HUES48 (cell line): Measurements from ENCODE around the gene TTYH2.
A peak's percentile ranks its signal among the peaks of the same experiment; 100 is the strongest.

Experiments used
- H3K27ac ChIP-seq: one replicate; pipeline ENCODE4 v1.7.0; 2013; ENCODE audit warnings: low read depth, low read length, inconsistent platforms
- H3K27me3 ChIP-seq: 2 replicates; pipeline ENCODE4 v1.6.1; 2013; ENCODE audit warnings: mild to moderate bottlenecking, low read length; ENCODE audit not compliant: control insufficient read depth, insufficient read depth
- H3K36me3 ChIP-seq: 2 replicates; pipeline ENCODE4 v1.6.1; 2013; ENCODE audit warnings: low read length; ENCODE audit not compliant: control insufficient read depth, insufficient read depth
- H3K4me1 ChIP-seq: 2 replicates; pipeline ENCODE4 v1.6.1; 2013; ENCODE audit warnings: mild to moderate bottlenecking, low read length; ENCODE audit not compliant: control insufficient read depth, insufficient read depth
- H3K4me3 ChIP-seq: 2 replicates; pipeline ENCODE4 v1.5.1; 2013; ENCODE audit warnings: mild to moderate bottlenecking, low read depth, low read length
- H3K9ac ChIP-seq: 2 replicates; pipeline ENCODE4 v1.6.1; 2013; ENCODE audit warnings: mild to moderate bottlenecking, low read depth, low read length, moderate library complexity
- H3K9me3 ChIP-seq: 2 replicates; pipeline ENCODE4 v1.6.1; 2013; ENCODE audit warnings: low read length; ENCODE audit not compliant: control insufficient read depth, insufficient read depth

TTYH2 gene

DNA sequence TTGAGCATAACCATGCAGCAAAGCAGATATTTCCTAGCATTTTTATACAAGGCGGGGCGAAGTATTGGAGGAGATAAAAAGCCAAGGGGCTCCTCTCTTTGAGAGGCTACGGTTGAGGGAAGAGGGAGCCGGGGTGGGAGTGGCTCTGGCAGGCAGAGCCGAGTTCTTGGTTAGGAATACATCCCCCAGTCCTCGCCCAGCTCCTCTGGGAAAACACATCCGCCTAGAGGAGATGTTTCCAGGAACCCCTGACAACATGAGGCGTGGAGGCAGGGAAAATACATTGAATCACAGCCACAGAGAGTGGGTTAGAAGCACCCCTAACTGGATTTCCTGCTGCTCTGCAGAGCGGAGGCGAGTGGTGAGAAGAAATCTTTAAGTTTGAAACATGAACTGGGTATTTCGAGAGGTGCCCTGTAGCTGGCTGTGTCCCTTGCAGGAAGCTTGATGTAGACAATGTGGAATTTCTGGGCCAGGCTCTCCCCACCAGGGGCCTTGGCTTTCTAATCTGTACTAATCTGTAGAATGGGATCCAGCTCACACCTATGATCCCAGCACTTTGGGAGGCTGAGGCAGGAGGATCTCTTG, 27.3 kb downstream of the TTYH2 start:
- H3K4me3 ChIP-seq: no peak overlapping the region
- peaks cover 17% of the 10 kb centered on the region for H3K4me1 ChIP-seq
- no peaks in the 10 kb centered on the region for H3K9me3 ChIP-seq
- no peaks in the 10 kb centered on the region for H3K36me3 ChIP-seq
- peaks cover 5% of the 10 kb centered on the region; the same call in 1 of the 2 replicates for H3K27me3 ChIP-seq
- no peak overlapping the region for H3K27ac ChIP-seq
- no peak overlapping the region for H3K9ac ChIP-seq

DNA sequence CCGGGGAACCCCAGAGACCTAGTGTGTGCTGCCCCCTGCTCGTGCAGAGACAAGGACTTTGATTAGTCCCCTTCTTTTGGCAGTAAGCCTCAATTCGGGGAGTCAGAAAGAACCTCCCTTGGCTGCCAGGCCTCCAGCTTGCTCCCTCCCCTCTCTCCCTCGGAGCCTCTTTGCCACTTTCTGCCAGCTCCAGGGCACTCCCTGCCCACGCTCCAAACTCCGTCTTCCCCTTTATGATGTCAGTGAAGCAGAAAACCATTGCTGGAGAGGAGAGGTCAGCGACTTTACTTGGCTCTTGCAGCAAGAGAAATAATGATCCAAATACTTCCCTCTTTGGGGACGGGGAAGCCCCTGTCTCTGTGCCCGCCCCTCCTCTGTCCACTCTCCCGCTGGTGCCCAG, 28.1 kb downstream of the TTYH2 start:
- H3K27ac ChIP-seq: no peak overlapping the region
- peaks cover 19% of the 10 kb centered on the region for H3K4me1 ChIP-seq
- H3K4me3 ChIP-seq: no peak overlapping the region

DNA sequence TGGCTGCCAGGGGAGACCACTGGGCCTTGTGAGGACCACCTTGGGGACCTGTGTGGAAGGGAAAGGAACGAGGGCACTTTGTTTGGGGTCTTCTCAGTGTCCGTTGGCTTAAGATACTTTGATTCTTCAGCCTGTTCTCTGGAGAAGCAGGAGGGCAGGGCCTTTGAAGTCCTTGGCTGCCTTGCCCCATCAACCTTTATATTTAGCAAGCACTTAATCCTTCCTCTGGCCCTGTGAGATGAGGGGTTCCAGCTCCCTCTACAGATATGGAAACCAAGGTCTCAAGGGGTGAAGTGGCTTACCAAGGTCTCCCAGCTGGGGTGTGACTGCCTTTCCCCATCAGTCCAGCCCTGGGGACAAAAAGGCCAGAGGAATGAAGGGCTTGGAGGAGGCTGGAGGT, 28.5 kb downstream of the TTYH2 start:
- H3K27ac ChIP-seq: no peak overlapping the region
- H3K9me3 ChIP-seq: no peaks in the 10 kb centered on the region
- H3K27me3 ChIP-seq: peaks cover 5% of the 10 kb centered on the region; the same call in 1 of the 2 replicates
- H3K4me3 ChIP-seq: no peak overlapping the region
- no peak overlapping the region for H3K9ac ChIP-seq
- no peaks in the 10 kb centered on the region for H3K36me3 ChIP-seq
- H3K4me1 ChIP-seq: peaks cover 19% of the 10 kb centered on the region

More for the DNA sequence above, 28.1 kb downstream of the TTYH2 start:
- peaks cover 5% of the 10 kb centered on the region; the same call in 1 of the 2 replicates for H3K27me3 ChIP-seq
- H3K9me3 ChIP-seq: no peaks in the 10 kb centered on the region
- no peaks in the 10 kb centered on the region for H3K36me3 ChIP-seq
- H3K9ac ChIP-seq: no peak overlapping the region

DNA sequence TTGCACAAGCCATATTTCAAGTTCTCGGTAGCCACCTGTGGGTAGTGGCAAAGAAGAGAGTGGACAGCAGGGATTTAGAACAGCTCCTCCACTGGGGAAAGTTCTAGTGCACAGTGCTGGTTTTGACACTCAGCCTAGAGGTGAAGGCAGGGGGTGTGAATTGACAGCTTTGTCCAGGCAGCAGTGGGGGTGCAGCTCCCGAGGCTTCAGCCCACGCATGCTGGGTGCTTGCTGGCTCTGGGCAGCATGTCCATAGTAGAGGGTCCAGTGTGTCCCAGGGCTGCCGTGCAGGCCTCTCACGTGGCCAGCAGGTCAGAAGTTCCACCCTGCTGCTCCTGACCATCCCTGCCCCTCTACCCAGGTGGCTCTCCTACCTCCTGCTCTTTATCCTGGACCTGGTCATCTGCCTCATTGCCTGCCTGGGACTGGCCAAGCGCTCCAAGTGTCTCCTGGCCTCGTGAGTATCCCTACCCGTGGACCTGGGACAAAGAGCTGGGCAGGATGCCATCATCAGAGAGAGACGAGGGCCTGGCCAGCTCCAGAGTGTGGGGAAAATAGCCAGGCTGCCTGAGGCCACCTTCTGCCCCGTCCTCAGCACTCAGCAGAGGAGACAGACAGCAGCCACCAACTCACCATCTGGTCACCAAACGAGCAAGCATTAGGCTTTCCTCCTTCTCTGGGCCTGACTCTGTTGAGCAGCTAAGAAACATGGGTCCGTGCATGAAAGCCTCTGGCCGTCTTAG, 29.8 kb downstream of the TTYH2 start:
- H3K27ac ChIP-seq: no peak overlapping the region

DNA sequence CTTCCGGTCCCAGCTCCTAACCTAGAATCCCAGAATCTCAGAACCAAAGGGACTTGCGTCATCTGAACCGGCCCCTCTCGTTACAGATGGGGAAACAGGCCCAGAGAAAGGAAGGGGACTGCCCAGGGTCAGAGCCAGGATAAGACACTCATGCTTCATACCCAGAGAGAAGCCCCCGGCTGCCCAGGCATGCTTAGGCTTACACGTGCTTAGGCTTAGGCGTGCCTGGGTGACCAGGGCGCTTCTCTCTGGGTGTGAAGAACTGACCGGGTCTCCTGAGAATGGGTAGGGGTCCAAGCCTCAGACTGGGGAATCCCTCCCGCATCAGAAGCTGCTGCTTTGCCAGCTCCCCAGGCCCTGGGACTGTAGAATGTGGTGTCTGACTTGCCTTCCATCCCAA, 30.8 kb downstream of the TTYH2 start:
- peaks cover 19% of the 10 kb centered on the region for H3K4me1 ChIP-seq
- H3K27ac ChIP-seq: no peak overlapping the region
- no peaks in the 10 kb centered on the region for H3K9me3 ChIP-seq
- peaks cover 5% of the 10 kb centered on the region for H3K27me3 ChIP-seq
- no peak overlapping the region for H3K4me3 ChIP-seq
- H3K9ac ChIP-seq: no peak overlapping the region
- H3K36me3 ChIP-seq: no peaks in the 10 kb centered on the region

More for the DNA sequence above, 29.8 kb downstream of the TTYH2 start:
- H3K9me3 ChIP-seq: no peaks in the 10 kb centered on the region
- peaks cover 19% of the 10 kb centered on the region for H3K4me1 ChIP-seq
- no peak overlapping the region for H3K4me3 ChIP-seq
- H3K9ac ChIP-seq: no peak overlapping the region
- peaks cover 5% of the 10 kb centered on the region for H3K27me3 ChIP-seq
- H3K36me3 ChIP-seq: no peaks in the 10 kb centered on the region

DNA sequence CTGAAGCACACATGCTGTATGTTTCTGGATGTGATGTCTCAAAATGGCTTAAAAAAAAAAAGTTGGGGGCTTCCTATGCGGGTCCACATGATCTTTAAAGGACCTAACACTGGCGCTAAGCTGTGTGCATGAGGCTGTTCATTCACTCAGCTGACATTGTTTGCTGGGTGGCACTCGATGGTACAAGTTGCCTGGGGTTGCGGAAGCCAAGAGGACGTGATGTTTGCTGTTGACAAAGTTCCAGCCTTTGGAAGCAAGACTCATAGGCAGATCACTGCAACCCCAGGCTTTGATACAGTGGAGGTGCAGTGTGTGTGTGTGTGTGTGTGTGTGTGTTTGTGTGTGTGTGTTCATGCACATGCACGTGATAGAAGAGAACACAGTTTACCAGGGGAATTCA, 31.2 kb downstream of the TTYH2 start:
- H3K4me1 ChIP-seq: peaks cover 19% of the 10 kb centered on the region

DNA sequence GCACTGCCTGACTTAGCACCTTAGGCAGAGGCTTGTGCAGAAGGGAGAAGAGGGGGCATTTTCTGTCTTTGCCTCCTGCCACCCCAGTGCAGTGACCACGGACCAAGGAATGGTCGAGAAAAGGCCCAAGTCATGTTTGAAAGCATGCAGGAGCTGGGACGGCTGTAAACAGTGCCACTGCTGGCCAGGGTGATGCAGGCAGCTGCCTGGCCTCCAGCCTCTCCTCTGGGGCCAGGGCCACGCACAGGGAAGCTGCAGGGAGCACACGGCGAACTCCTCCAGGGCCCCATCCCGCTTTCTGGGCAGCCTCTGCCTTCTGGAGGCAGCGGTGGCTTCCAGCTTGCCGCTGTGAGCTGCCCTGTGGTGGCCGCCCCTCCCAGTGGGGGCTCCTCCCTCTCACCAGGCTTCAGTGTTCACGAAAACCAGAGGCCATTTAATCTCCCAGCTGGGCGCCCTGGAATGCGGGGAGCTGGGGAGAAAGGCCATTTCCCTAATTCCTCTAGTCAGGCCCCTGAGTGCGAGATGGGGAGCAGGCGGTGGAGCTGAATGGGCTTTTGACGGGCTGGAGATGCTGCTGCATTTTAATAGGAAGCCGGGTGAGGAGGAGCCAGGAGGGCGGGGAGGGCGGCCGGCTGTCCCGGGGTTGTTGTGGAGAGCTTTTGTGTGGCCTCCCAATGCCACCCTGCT, 31.9 kb downstream of the TTYH2 start:
- Histone ChIP-seq H3K4me3 (no peak overlapping the region), H3K27ac (peak overlapping the region; percentile 72), H3K9me3 (no peaks in the 10 kb centered on the region), H3K9ac (no peak overlapping the region), H3K36me3 (no peaks in the 10 kb centered on the region), H3K4me1 (peaks cover 19% of the 10 kb centered on the region), H3K27me3 (peaks cover 5% of the 10 kb centered on the region)

More for the DNA sequence above, 31.2 kb downstream of the TTYH2 start:
- Histone ChIP-seq H3K9me3 (no peaks in the 10 kb centered on the region), H3K4me3 (no peak overlapping the region), H3K36me3 (no peaks in the 10 kb centered on the region), H3K9ac (no peak overlapping the region), H3K27me3 (peaks cover 5% of the 10 kb centered on the region), H3K27ac (no peak overlapping the region)

DNA sequence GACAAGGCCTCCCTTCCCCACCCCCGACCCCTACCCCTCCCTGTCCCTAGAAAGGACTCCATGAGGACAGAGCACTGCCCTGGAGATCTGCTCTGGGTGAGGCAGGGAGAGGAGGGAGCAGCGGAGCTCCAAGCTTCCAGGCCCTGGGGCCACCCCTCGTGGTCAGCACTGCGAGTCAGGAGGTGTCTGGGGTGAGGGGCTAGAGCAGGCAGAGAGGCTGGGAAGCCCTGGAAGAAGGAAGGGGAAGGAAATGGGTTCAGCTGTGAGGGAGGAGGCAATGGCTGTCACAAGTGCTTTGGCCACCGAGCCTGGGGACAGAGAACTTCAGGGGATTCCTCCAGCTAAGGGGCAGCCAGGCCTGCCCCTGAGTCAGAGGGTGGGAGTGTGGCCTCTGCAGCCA, 32.5 kb downstream of the TTYH2 start:
- Histone ChIP-seq H3K4me1 (peaks cover 19% of the 10 kb centered on the region), H3K9me3 (no peaks in the 10 kb centered on the region), H3K27me3 (peaks cover 5% of the 10 kb centered on the region), H3K4me3 (no peak overlapping the region), H3K36me3 (no peaks in the 10 kb centered on the region), H3K27ac (peak overlapping the region; percentile 72), H3K9ac (no peak overlapping the region)

DNA sequence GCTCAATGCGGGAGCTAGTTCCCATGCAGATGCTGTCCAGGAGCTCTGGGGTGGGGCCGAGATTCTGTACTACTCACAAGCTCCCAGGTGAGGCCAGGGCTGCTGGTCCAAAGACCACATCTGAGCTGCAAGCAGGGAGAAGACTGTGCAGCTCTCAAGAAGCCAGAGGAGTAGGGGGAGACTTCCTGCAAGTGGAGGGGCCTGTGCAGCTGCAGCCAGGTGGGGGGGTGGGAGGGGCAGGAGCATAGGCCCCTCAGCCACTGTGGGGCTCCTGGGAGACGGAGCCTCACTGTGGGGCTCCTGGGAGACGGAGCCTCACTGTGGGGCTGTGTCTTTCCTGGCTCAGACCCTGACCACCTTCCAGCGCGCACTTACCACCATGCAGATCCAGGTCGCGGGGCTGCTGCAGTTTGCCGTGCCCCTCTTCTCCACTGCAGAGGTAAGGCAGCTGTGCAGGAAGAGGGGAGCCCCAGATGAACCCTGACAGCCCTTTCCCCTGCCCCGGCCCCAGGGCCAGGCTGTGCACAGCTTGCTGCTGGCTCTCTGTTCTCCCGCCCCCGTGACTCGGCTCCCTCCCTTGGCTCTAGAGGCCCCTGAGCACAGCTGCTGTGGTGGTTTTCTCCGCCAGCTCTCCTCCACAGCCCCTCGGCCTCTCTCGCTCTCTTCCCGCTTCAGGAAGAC, 36.4 kb downstream of the TTYH2 start:
- H3K9ac ChIP-seq: no peak overlapping the region
- no peak overlapping the region for H3K27ac ChIP-seq

DNA sequence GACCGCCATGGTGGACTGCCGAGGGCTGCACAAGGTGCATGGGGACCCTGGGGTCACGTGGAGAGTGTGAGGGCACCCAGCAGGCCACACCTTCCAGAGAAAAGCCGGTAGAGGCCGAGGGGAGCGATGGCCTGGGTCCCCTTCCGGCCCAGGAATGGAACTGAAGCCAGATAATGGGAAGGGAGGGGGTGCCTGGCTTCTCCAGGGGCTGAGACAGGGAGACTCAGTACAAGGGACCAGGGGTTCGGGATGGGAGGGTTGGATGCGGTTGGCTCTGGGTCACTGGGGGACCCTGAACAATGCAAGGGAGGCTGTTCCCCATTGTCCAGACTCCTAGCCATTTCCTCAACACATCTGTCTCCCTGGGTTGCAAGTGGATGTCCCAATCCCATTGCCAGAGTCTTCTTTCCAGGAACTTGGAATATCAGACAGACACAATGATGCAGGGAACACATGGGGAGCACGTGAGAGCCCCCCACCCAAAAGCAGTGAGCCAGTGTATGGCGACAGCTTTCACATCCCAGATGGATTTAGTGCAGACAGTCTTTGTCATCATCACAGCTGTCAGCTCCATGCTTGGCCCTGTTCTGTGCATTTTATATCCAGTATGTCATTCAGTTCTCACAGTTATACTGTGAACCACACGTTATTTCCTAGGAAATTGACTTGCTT, 37.1 kb downstream of the TTYH2 start:
- Histone ChIP-seq H3K4me3 (no peak overlapping the region), H3K9me3 (no peaks in the 10 kb centered on the region), H3K27ac (no peak overlapping the region), H3K4me1 (peaks cover 6% of the 10 kb centered on the region; the same call in 1 of the 2 replicates), H3K27me3 (no peaks in the 10 kb centered on the region; the same call in 1 of the 2 replicates), H3K9ac (no peak overlapping the region), H3K36me3 (no peaks in the 10 kb centered on the region)

More for the DNA sequence above, 36.4 kb downstream of the TTYH2 start:
- no peaks in the 10 kb centered on the region for H3K9me3 ChIP-seq
- H3K27me3 ChIP-seq: peaks cover 4% of the 10 kb centered on the region
- no peaks in the 10 kb centered on the region for H3K36me3 ChIP-seq
- peaks cover 12% of the 10 kb centered on the region for H3K4me1 ChIP-seq
- no peak overlapping the region for H3K4me3 ChIP-seq
